COLO668 (cell line): ENCODE data around the gene TERT.
"Not testable (repeated sequence)": the region's sequence is repeated elsewhere in the genome, so short reads cannot be mapped to it uniquely, and the experiment has no call there.

ENCODE experiments used
- DNase-seq: peaks from one replicate; lab custom pipeline; 2025; ENCODE audit not compliant: unreplicated experiment; lab: John Stamatoyannopoulos, UW

The TERT gene

DNA sequence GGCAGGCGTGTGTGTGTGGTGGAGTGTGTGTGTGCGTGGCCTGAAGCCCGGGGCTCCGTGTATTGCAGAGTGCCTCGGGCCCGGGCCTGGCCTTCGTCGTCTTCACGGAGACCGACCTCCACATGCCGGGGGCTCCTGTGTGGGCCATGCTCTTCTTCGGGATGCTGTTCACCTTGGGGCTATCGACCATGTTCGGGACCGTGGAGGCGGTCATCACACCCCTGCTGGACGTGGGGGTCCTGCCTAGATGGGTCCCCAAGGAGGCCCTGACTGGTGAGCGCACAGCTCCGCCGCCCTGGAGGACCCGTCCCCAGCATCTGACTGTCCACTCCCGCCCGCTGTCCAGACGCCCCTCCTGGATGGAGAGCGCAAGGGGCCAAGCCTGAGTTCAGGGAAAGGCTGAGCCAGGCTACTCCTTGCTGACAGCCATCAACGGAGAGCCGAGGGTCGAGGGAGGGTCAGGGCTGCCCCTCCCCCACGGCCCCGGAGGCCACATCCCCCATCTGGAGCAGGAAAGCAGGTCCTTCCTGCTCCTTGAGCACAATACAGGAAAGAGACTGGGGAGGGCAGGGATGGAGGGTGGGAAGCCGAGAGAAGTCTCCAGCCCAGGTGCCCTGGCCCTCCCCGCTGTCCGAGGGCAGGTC, 51.3 kb downstream of the TERT start:
- no peak for DNase-seq

DNA sequence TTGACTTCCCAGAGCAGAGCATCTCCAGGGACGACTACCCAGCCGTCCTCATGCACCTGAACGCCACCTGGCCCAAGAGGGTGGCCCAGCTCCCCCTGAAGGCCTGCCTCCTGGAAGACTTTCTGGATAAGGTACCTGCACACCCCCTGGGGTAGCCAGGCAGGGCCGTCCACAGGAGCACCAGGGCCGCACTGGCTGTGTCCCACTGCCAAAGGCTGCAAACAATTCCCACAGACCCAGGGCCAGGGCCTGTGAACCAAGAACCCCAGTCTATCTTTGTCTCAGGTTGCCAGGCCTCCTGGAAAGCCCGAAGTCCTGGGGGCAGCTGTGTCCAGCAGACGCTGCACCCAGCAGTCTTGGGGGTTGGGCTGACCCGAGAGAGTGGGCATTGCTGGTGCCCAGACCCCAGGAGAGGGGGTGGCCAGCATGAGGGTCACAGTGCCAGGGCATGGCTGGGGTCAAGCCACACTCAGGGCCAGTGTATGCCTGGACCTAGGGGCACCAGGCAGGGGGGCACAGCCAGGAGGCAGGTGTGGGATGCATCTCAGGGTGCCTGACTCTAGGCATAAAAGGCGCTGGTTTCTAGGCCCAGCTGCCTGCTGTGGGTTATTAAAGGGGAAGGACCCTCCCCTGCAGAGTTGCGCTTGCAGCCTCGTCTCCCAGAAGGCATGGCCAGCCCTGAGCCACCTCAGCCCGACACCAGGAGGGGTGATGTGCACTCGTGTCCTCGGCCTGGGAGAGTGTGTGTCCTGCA, 52.0 kb downstream of the TERT start:
- DNase-seq = no peak

- DNase-seq = no peak
Observed at GRCh38 chr5:1241509-1242080, 53.3 kb downstream of the TERT start.

DNA sequence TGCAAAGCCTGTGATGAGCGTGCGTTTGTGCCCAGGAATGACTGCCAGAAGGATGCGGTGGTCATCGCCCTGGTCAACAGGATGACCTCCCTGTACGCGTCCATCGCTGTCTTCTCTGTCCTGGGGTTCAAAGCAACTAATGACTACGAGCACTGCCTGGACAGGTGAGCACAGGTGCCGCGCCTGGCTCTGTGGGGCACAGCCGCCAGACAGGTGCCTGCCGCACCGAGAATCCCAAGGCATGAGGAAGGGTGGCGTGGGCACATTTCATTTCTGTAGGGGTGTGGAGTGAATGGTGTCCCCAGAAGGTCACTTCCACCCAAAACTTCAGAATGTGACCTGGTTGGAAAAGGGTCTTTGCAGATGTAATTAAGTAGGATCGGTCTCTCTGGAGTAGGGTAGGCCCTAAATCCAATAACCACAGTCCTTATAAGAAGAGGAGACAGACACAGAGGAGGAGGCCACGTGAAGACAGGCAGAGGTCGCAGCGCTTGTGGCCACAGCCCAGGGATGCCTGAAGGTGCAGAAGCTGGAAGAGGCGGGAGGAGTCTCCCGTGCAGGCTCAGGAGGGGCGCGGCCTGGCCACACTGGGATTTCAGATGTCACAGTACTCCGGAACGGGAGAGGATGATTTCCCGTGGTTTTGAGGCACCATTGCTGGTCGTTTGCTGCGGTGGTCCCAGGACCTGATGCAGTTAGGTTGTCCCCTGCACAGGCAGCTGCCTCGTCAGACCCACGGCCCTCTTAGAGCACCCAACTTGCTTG, 54.2 kb downstream of the TERT start:
- no peak for DNase-seq

DNA sequence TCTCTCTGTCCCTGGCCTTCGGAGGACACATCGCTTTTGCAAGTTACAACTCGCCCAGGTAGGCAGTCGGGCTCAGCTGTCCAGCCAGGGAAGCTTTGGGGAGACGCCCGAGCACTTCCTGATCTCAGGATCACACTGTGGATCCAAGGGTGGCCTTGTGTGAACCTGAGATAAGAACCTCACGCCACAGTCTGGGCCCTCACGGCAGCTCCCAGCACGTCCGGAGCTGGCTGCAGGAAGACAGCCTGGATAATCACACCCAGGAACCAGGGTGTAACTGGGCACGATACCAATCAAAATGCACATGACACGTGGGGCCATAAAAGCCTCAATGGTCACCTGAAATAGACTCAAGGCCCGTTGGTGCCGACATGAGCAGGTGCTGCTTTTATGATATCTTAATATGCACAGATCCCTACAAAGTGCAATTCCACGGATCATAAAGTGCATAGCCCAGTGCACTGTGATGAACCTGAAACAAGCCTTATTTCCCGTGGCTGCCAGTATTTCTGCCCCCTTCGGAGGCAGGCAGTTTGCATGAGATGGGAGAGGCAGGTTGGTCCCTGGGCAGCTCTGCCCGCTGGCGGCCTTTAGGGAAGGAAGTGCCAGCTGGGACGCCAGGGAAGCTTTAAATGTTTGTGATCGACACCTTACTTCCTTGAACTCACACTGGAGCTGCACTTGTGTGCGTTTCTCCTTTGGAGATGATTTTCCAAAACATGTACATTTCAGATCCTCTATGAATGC, 55.2 kb downstream of the TERT start:
- peak; percentile 67 for DNase-seq

- no peak for DNase-seq
Observed at GRCh38 chr5:1235838-1236237, 59.0 kb downstream of the TERT start.

GRCh38 chr5:1235379-1235778, 59.5 kb downstream of the TERT start:
- peak; percentile 33 for DNase-seq

GRCh38 chr5:1232780-1233179, 62.1 kb downstream of the TERT start:
- DNase-seq = peak; percentile 26

- no peak for DNase-seq
Observed at GRCh38 chr5:1231354-1231905, 63.4 kb downstream of the TERT start.

DNA sequence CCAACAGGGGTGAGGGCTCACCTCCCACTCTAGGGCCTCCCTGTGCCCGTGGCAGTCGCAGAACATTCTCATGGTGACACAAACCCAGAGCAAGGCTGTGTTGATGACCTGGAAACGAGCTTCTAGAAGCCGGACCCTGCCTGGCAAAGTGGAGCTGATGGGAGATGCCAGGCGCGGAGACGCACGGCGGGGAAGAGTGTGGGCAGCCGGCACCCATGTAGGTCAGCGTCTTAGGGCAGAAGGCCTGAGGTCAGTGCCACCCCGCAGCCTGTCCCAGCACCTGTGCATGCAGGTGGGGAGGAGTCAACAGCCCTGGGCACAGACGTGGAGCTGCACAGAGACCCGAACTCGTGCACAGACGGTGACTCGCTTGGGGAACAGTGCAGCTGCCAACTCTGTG, 64.3 kb downstream of the TERT start:
- DNase-seq = no peak

DNA sequence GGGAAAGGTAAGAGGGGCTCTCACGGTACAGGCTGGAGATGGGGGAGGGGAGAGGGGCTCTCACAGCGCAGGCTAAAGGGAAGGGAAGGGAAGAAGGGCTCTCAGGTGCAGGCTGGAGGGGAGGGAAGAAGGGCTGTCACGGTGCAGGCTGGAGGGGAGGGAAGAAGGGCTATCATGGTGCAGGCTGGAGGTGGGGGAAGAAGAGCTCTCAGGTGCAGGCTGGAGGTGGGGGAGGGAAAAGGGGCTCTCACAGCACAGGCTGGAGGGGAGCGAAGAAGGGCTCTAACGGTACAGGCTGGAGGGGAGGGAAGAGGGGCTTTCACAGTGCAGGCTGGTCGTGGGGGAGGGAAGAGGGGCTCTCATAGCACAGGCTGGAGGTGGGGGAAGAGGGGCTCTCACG, 65.0 kb downstream of the TERT start:
- DNase-seq = no peak

DNA sequence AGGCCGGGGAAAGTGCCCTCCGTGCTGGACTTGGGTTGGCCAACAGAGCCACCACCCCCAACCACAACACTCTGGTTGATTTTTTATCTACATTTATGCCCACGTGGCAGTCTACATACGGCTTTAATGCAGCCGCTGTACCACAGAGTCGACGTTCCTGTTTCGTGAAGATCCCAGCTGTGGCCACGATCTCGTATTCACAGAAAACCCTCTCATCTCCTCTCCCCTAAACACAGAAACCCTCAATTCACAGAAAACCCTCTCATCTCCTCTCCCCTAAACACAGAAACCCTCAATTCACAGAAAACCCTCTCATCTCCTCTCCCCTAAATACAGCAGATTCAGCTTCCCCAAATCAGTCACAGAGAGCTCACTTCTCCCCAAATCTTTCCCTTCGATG, 65.8 kb downstream of the TERT start:
- not testable (repeated sequence) for DNase-seq

DNA sequence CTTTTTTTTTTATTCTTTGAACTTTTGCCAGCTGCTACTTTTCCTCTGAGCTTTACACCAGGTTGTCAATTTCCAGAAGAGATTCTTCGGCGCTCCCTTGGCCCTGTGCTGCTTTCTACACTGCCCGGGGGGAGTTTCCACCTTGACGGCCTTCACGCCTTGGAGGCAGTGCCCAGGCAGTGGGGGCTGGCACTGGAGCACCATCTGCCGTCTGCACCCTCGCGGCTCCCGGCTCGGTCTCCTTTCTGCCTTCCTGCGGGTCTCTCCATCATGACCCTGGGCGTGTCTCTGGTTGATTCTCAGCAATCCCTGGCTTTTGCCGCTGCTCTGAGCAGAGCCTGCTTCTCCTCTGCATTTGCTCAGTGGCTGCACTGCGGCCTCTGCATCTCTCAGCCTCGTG, 66.7 kb downstream of the TERT start:
- DNase-seq = peak; percentile 51

DNA sequence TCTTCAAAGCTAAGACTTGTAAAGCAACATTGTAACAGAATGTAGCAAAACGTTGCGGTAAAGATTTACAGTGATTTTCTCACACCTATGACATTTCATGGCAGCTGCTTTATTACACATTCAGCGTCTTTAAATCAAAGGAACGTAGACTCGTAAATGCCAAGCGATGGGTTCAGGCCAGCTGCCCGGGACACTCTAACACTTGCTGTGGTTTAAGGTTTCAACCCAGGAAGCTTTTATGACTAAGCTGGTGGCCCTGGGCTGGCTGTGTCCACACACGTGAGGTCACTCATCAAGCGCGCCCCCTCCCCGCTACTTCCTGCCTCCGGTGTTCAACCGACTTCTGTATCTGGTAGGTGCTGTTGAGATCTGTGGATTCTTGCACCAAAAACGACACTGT, 67.2 kb downstream of the TERT start:
- DNase-seq = peak; percentile 95

GRCh38 chr5:1226839-1227581, 67.9 kb downstream of the TERT start:
- DNase-seq = peak; percentile 39

GRCh38 chr5:1226231-1226630, 68.6 kb downstream of the TERT start:
- no peak for DNase-seq

DNA sequence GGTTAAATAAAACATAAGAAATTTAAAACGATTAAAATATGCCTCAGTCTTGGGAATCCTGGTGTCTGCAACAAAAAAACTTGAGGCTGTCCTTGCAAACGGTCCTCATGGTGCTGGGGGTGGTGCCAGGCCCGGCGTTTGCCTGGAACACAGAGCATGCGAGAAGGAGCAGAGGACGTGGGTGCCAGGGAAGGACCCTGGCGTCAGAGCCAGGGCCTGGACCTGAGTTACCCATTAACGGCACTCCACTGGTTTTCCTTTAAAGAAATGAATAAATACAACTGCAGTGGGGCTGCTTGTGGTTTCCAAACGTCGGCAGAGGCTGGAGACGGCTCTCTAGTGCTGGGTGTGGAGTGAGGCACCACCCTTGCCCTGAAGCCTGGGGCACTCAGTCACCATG, 69.8 kb downstream of the TERT start, which contains the start of gene SLC6A18:
Gene SLC6A18 (plus strand): TSS at position 301 of the 400 bp plus-strand sequence. CDS start 97 bp downstream, at position 398.
- DNase-seq = no peak

- DNase-seq = no peak
Observed at GRCh38 chr5:1224631-1225030, 70.2 kb downstream of the TERT start.

DNA sequence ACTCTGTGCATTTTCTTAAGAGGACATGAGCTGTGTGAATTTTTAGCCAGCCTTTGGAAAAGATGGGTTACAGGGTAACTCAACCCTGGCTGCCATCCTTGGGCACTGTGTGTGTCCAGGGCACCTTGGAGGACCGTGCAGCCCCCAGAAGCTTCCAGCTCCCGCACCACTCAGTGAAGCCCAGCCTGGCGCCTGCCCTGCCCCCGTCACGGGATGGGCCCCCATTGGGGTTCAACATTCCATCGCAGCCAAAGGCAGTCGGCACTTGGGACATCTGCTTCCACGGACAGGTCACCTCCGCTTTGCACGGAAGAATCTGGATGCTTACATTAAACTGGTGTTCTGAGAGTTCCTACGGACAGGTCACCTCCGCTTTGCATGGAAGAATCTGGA, 71.6 kb downstream of the TERT start:
- DNase-seq = no peak
